NCI-H82 (cell line): ENCODE data around the gene C9orf43.
"Not testable (repeated sequence)": the region's sequence is repeated elsewhere in the genome, so short reads cannot be mapped to it uniquely, and the experiment has no call there.

Source experiments
- DNase-seq: peaks from one replicate; lab custom pipeline; 2025; lab: John Stamatoyannopoulos, UW

The C9orf43 gene

DNA sequence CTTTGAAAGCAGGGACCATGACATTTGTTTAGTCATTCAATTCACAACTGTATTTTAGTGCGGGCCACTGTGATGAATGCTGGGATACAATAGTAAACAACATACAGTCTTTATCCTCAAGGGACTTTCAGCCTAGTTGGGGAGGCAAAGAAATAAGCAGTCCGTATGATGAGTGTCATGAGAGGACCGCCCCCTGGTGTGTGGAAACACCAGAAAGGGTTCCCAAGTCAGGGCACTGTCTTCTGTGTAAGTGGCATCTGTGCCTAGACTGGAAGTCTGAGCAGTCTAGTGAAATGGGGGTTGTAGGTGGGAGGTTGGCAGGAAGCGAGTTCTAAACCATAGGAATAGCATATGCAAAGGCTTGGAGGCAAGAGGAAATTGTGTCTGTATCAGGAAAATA lies 6.8 kb downstream of the C9orf43 start:
- peak; percentile 21 for DNase-seq

DNA sequence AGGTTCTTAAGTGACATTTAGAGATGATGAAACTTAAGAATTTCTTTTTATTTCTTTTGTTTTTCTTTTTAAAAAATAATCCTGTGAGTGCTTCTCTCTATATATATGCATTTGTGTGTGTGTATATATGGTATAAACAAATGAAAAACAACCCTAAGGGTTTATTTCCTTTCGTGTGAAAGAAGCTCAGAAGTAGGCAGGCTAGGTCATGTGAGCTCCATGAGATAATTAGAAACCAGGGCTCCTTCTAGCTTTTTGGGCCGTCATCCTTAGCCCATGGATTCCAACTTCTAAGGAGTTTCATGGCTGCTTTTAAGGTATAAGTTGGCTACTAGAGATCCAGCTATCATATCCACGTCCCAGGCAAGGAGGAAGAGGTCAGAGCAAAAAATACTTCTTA lies 11.2 kb downstream of the C9orf43 start:
- no peak for DNase-seq

DNA sequence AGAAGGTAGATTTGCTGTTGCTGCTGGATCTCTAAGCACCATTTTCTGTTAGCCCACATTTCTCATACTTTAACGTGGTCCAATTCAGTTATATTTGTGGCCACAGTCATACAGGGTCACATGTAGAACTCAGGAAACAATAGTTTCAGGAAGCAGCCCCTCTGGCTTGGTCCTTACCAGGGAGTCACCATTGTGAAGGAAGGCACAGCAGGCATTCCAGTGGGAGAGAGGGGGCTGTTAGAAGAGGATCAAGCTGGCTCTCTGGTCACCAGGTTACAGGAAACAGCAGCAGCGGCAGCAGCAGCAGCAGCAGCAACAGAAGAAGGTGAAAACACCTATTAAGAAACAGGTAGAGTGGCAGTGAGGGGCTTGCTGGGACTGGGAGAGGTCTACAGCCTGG lies 14.5 kb downstream of the C9orf43 start:
- no peak for DNase-seq

DNA sequence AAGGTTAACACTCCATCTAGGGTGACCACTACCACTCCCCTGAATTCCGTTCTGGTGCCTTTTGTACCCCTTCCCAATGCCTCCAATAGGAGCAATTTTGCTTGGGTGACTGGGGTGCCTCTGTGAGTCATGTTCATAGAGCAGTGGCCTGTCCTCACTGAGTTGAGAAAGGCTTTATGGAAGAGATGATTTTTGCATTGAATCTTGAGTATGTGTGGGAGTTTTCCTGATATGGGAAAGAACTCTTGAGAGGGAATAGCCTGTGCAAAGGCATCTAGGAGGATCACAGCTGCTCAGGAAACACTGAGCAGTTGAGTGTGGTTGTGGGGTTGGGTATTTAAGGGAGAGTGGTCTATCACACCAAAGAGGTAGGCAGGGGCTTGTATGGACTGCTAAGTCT lies 16.2 kb downstream of the C9orf43 start:
- no peak for DNase-seq

DNA sequence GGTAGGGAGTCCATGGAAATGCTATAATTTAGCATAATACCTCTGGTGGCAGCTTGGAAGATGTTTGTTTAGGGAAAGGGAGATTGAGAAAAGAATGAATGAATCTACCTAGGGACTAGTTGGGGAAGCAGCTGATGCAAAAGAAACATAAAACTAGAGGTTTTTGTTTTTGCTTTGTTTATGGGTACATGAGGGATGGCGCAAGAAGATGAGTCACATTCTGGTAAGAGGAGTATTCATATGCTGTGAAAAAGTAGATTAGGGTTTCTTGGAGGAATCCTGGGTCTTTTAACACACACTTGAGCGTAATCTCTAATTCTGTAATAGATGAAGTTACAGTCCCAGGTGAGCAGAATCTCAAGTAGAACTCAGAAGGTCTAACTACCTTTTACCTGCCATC lies 17.1 kb downstream of the C9orf43 start:
- no peak for DNase-seq

DNA sequence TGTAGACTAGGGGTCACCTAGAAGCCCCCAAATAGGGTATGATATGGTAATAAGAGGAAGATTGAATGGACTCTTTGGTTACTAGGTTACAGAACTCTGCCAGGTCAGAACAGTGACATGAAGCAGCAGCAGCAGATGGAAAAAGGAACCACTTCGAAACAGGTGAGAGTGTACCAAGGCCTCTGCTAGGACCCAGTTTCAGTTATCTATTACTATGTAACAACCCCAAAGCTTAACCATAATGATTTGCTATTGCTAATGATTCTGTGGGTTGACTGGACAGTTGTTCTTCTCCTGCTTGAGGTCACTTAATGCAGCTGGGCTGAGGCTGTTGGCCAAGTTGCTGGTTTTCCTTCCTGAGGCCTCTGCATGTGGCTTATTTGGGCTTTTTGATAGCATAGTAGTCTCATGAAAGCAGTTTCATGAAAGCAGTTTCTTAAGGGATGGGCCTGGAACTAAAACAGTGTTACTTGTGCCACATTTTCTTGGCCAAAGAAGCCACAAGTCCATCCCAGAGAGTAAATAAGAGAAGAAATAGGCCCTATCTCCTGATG lies 17.6 kb downstream of the C9orf43 start:
- no peak for DNase-seq

DNA sequence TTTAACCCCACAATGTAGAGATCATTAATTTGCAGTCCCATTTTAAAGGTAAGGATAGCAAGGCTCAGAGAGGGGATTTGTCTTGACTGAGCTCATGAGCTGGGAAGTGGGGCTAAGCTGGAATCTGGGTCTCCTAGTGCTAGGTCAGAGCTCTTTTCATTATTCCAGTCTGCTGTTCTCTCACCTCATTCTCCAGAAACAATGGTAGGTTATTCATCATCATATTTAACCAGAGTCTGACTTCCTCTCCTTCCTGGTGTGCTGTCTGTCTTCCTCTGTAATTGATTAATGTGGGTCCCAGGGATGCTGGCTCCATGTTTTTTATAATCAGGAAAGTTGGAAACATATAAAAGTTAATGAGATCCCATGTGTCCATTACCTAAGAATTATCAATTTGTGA lies 20.6 kb downstream of the C9orf43 start:
- no peak for DNase-seq

DNA sequence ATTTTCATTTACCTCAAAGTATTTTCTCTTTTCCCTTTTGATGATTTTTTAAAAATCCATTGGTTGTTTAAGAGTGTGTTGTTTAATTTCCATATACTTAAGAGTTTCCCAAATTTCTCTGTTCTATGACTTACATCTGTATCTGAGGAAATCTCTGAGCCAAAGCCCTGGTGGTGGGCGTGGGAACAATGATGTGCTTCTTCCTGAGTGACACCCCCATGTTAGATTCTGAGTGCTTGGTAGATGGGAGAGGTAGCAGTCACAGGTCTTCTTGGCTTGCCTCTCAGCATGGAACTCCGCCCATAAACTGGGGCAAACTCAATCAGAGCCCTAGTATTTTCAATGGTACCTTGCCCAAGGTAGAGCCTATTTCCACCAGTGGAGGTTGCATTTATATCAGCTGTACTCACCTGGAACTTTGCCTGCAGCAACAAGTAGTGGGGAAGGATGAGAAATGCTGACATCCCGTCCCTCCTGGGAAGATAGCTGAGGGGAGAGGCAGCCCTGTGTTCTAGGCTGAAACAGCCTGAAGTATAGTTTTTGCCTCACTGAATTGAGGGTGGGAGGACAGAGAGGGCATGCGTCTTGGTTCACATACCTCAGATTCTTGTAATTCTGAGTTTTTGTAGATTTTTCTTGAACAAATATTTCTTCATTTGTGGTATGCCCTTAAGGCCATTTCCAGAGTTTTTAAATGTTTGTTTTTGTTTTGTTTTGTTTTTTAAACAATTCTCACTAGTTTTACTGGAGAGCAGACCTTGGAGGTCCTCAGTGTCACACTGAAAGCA lies 26.4 kb downstream of the C9orf43 start:
- DNase-seq: no peak

GRCh38 chr9:113437716-113438115 lies 27.2 kb downstream of the C9orf43 start:
- not testable (repeated sequence) for DNase-seq

DNA sequence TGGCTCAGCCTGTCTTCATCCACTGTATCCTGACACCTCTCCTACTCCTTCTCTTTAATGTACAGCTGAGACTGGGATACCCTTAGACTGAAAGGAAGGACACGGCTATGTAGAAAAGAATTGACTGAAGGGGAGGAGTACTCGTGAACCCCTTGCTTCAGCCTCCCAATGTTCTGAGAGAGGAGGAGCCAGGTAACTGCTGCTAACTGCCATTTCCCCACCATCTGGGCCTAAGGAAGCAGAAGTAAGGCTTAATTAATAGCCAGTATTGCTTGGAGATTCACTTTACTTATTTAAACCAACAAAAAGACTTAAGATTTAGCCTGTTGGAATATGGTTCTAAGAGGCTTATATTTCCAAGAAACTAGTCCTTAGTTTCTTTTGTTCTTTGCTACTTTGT lies 34.2 kb downstream of the C9orf43 start:
- no peak for DNase-seq

DNA sequence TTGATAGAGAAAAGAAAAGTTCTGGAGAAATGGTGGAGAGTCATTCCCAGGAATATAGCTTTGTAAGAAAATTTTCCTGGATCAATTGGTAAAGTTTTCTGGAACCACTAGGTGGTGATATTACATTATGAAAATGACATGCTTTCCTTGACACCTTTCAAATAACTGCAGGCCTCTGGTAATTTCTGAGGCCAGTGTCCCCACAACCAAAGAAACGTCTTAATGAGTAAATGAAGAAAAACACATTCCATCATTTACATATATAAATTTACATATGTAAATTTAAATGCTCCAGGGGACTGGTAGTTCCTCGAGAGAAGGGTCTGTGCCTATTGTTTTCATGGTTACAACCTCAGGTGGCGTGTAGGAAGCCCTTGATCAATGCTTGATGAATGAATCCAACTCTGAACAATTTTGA lies 35.8 kb downstream of the C9orf43 start:
- peak; percentile 73 for DNase-seq

GRCh38 chr9:113449376-113449775 lies 38.8 kb downstream of the C9orf43 start:
- no peak for DNase-seq

- no peak for DNase-seq
These were observed 41.6 kb downstream of the C9orf43 start for GRCh38 chr9:113452113-113452605.

DNA sequence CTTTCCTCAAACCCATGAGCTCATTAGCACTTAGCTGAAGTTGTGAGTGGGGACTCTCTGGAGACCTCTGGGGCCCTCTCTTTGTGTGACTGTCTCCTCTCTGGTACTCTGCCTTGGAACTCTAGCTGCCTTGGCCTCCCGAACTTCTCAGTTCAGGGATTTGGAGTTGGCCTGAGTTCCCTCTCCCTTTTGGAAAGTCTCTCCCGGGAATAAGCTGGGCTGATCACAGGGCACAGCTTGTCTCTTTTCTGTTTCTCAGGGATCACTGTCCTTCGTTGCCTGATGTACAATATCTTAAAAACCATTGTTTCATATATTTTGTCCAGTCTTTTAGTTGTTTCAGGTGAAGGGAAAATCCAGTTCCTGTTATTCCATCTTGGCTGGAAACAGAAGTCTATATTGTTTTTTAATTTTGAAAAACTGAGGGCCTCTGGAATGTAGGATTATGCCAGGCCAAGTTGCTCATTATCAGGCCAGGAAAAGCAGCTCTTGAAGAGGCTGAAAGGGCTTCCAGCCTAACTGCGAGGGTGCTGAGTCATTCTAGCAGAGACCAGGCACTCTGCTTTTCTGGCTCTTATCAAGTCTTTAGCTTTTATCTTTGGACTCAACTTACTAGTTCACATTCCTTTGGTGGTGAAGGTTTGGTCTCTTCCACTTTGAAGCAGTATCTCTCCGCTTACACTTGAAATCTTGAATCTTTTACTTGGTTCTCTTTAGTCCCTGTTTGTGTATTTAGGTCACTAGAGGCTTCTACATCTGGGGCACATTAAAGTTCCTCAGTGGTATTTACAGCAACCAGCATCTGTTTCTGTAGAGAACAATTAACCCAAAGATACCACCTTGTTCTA lies 44.6 kb downstream of the C9orf43 start:
- peak; percentile 21 for DNase-seq

DNA sequence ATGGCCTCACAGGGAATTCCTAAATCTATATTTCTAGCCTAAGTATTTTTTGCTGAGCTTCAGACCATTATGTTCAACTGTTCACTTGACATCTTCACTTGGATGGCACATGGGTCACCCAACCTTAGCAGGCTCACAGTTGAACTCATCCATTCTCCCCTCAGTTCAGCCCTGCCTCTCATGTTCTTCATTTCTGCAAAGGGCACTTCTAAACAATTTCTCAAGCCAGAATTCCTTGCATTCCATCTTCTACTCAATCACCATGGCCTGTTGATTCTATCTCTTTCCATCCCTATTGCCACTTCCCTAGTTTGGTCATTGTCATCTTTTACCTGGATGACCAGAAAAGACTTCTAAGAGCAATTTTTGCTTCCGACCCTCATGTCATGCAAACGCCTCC lies 45.7 kb downstream of the C9orf43 start:
- no peak for DNase-seq

- DNase-seq: no peak
These were observed 50.7 kb downstream of the C9orf43 start for GRCh38 chr9:113461285-113461684.

GRCh38 chr9:113461943-113462342 lies 51.4 kb downstream of the C9orf43 start:
- no peak for DNase-seq

DNA sequence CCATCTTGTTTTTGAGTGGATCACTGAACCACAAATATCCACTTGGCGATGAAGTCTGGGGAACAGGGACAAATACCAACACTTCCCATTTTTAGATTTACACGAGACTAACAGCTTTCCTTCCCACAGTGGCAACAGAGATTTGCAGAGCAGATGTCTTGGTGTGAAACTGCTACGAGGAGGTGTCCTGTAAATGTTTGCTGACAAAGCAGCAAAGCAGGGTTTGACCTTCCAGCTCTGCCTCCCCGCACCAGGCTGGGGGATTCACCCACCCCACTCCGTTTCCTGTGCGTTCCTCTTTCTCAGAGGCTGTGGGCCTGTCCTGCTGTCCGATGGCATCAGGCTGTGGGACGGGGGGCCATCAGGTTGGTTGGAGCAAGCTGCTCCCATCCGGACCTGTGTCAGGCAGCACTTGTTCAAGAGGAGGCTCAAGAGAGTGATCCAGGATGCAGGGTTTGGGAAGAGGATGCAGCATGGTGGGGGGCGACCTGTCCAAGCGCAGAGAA lies 52.3 kb downstream of the C9orf43 start:
- peak; percentile 29 for DNase-seq

GRCh38 chr9:113463418-113464285 lies 53.1 kb downstream of the C9orf43 start, which contains the start of gene RGS3:
RGS3 (plus strand) TSS chr9:113463727; CDS start chr9:113463803, 76 bp downstream.
- peak; percentile 79 for DNase-seq

- no peak for DNase-seq
These were observed 53.7 kb downstream of the C9orf43 start for GRCh38 chr9:113464286-113464660.

GRCh38 chr9:113465599-113466140 lies 55.1 kb downstream of the C9orf43 start:
- peak; percentile 24 for DNase-seq
